AG04450 (cell line): ENCODE data around the gene DIO2. TPM values are rescaled to one million over a fixed set of nuclear protein-coding genes. Genes with fewer than 3 reads are reported as not detected.

Source experiments
- CTCF ChIA-PET: fragments of 300-600, 350-600 bp; formaldehyde crosslinking; extraction: SDS; loops from one replicate; lab custom pipeline; 2022; ENCODE audit warnings: antibody characterized with exemption, inconsistent platforms; lab: Charles Lee
- POLR2A ChIA-PET: fragments of 350-600 bp; formaldehyde crosslinking; extraction: SDS; loops from one replicate; lab custom pipeline; 2021; ENCODE audit warnings: antibody characterized with exemption, inconsistent platforms; lab: Yijun Ruan, JAX
- DNase-seq: peaks from one replicate; pipeline ENCODE4 v3.0.0-alpha.2; 2011; ENCODE audit warnings: low read depth, low spot score
- H3K27ac ChIP-seq: one replicate; pipeline ENCODE4 v1.5.1; 2012; ENCODE audit warnings: low read depth, low read length, control low read depth
- H3K27me3 ChIP-seq: one replicate; pipeline ENCODE4 v1.6.0; 2012; ENCODE audit warnings: low read length; ENCODE audit not compliant: control insufficient read depth, insufficient read depth
- H3K4me3 ChIP-seq: 2 replicates; pipeline ENCODE4 v1.5.1; 2011; ENCODE audit warnings: mild to moderate bottlenecking, low read depth, low read length, control low read depth
- H3K9me3 ChIP-seq: 2 replicates; pipeline ENCODE4 v1.5.1; 2012; ENCODE audit warnings: low read length; ENCODE audit not compliant: control insufficient read depth, insufficient read depth
- CTCF ChIP-seq: IDR thresholded peaks from 2 replicates; pipeline ENCODE4 v1.5.1; 2011; ENCODE audit warnings: low read depth, low read length, control low read depth, inconsistent platforms
- polyA plus RNA-seq: library from polyadenylated mRNA; depleted of rRNA; stranded (reverse); fragments of >200 nt; gene quantifications from 2 replicates; pipeline ENCODE4 v1.2.3, GENCODE V29; 2011

Gene DIO2
- polyA plus RNA-seq, 1 experiment, result 28.9 TPM

GRCh38 chr14:80186301-80186800, 25.0 kb downstream of the DIO2 start:
- DNase-seq, result no peak
- ChIA-PET CTCF (interaction anchor here (0.6 kb wide), 1 partner anchor 646 kb away, joined by 3 read pairs; no protein-coding TSS in a partner anchor), POLR2A (no interaction called here)
- Histone ChIP-seq H3K4me3 (no peak overlapping the region), H3K27me3 (no peaks in the 10 kb centered on the region), H3K9me3 (no peaks in the 10 kb centered on the region), H3K27ac (no peak overlapping the region)
- no peak for TF ChIP-seq CTCF

- Histone ChIP-seq H3K27me3 (no peaks in the 10 kb centered on the region), H3K27ac (no peak overlapping the region), H3K4me3 (no peak overlapping the region), H3K9me3 (no peaks in the 10 kb centered on the region)
- POLR2A ChIA-PET, result no interaction called here
- CTCF ChIA-PET, result no interaction called here
- no peak for DNase-seq
- TF ChIP-seq CTCF, result no peak
Observed at GRCh38 chr14:80176893-80177292, 34.4 kb downstream of the DIO2 start.

- TF ChIP-seq CTCF, result no peak
- ChIA-PET CTCF (no interaction called here), POLR2A (no interaction called here)
- H3K4me3 ChIP-seq, result no peak overlapping the region
- no peak for DNase-seq
- H3K27me3 ChIP-seq, result no peaks in the 10 kb centered on the region
- H3K27ac ChIP-seq, result no peak overlapping the region
- H3K9me3 ChIP-seq, result no peaks in the 10 kb centered on the region
Observed at GRCh38 chr14:80172375-80173051, 38.8 kb downstream of the DIO2 start.

GRCh38 chr14:80167793-80168448, 43.4 kb downstream of the DIO2 start:
- Histone ChIP-seq H3K27ac (no peak overlapping the region), H3K27me3 (no peaks in the 10 kb centered on the region), H3K9me3 (no peaks in the 10 kb centered on the region), H3K4me3 (no peak overlapping the region)
- CTCF ChIA-PET, result no interaction called here
- no peak for DNase-seq
- POLR2A ChIA-PET, result no interaction called here
- no peak for TF ChIP-seq CTCF

- H3K27ac ChIP-seq, result no peak overlapping the region
- no peaks in the 10 kb centered on the region for H3K9me3 ChIP-seq
- TF ChIP-seq CTCF, result no peak
- ChIA-PET CTCF (interaction anchor here (0.6 to 0.9 kb wide), 2 partner anchors 49 to 684 kb away, joined by 3 read pairs; no protein-coding TSS in a partner anchor), POLR2A (no interaction called here)
- no peaks in the 10 kb centered on the region for H3K27me3 ChIP-seq
- H3K4me3 ChIP-seq, result no peak overlapping the region
- peak; percentile 21 for DNase-seq
Observed at GRCh38 chr14:80164991-80165721, 46.1 kb downstream of the DIO2 start.
